Parathyroid adenoma (tissue), 2 donors: ENCODE measurements around the gene ZNF92.
"Not testable (repeated sequence)": the region's sequence is repeated elsewhere in the genome, so short reads cannot be mapped to it uniquely, and the experiment has no call there.

Experiments used
- H2AFZ ChIP-seq: fragments of 300-600 bp; sonication (generic); one replicate; pipeline ENCODE4 v1.7.0; 2017; ENCODE audit warnings: antibody characterized with exemption, mild to moderate bottlenecking
- H3K27ac ChIP-seq: fragments of 300-600 bp; sonication (generic); one replicate; pipeline ENCODE4 v1.7.0; 2017
- H3K27me3 ChIP-seq: fragments of 300-600 bp; sonication (generic); one replicate; pipeline ENCODE4 v1.7.0; 2017; ENCODE audit warnings: low read length; ENCODE audit not compliant: control insufficient read depth, insufficient read depth
- H3K36me3 ChIP-seq: fragments of 300-600 bp; sonication (generic); one replicate; pipeline ENCODE4 v1.7.0; 2017; ENCODE audit warnings: low read length; ENCODE audit not compliant: control insufficient read depth, insufficient read depth
- H3K4me1 ChIP-seq: fragments of 300-600 bp; sonication (generic); one replicate; pipeline ENCODE4 v1.7.0; 2017; ENCODE audit warnings: control low read depth
- H3K4me2 ChIP-seq: fragments of 300-600 bp; sonication (generic); one replicate; pipeline ENCODE4 v1.7.0; 2017; ENCODE audit warnings: low read length
- H3K4me3 ChIP-seq: fragments of 300-600 bp; sonication (generic); one replicate; pipeline ENCODE4 v1.7.0; 2017; ENCODE audit warnings: low read depth, low read length
- H3K79me2 ChIP-seq: fragments of 300-600 bp; sonication (generic); one replicate; pipeline ENCODE4 v1.7.0; 2017; ENCODE audit warnings: control low read depth
- H3K9ac ChIP-seq: fragments of 300-600 bp; sonication (generic); one replicate; pipeline ENCODE4 v1.7.0; 2017; ENCODE audit warnings: mild to moderate bottlenecking
- H3K9me3 ChIP-seq: fragments of 300-600 bp; sonication (generic); one replicate; pipeline ENCODE4 v1.7.0; 2017; ENCODE audit warnings: low read length; ENCODE audit not compliant: control insufficient read depth
- CTCF ChIP-seq: fragments of 300-600 bp; sonication (generic); IDR thresholded peaks from one replicate; pipeline ENCODE4 v1.7.0; 2017; ENCODE audit warnings: antibody characterized with exemption, mild to moderate bottlenecking
- donor health status: primary hyperparathyroidism.

Gene ZNF92

GRCh38 chr7:65411249-65411648 is 37.6 kb downstream of the ZNF92 start:
- H3K79me2 ChIP-seq, result no peaks in the 10 kb centered on the region
- H2AFZ ChIP-seq, result no peak overlapping the region
- H3K27me3 ChIP-seq, result no peaks in the 10 kb centered on the region
- H3K4me1 ChIP-seq, result no peaks in the 10 kb centered on the region
- H3K36me3 ChIP-seq, result no peaks in the 10 kb centered on the region
- H3K4me3 ChIP-seq, result no peak overlapping the region
- H3K9ac ChIP-seq, result no peak overlapping the region
- no peak for TF ChIP-seq CTCF
- no peaks in the 10 kb centered on the region for H3K9me3 ChIP-seq
- no peak overlapping the region for H3K4me2 ChIP-seq
- H3K27ac ChIP-seq, result no peak overlapping the region

DNA sequence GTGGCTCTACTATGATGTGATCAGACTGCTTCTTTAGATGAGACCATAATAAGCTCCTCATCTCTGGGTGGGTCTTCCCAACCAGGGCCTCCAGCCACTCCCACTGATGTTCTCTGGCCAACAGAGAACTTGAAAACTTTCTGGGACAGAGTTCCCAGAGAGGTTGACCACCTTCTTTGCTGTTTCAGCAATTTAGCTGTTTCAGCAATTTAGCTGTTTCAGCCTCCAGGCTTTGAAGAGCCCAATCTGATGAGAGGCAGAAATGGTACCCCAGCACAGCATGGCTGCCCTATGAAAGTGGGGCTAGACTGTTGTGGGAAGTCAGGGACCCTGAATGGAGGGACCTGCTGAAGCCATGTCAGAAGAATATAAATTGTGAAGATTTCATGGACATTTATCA is 49.0 kb downstream of the ZNF92 start:
- Histone ChIP-seq H3K4me3 (no peak overlapping the region), H3K27me3 (no peaks in the 10 kb centered on the region), H3K9ac (no peak overlapping the region), H3K27ac (no peak overlapping the region), H3K36me3 (peaks cover 3% of the 10 kb centered on the region), H3K79me2 (no peaks in the 10 kb centered on the region), H3K4me1 (no peaks in the 10 kb centered on the region), H3K4me2 (no peak overlapping the region), H3K9me3 (no peaks in the 10 kb centered on the region), H2AFZ (no peak overlapping the region)
- TF ChIP-seq CTCF, result no peak

GRCh38 chr7:65423286-65423685 is 49.6 kb downstream of the ZNF92 start:
- not testable (repeated sequence) for H3K36me3 ChIP-seq, H3K27me3 ChIP-seq, H3K4me3 ChIP-seq, H2AFZ ChIP-seq, H3K27ac ChIP-seq, H3K4me2 ChIP-seq, H3K79me2 ChIP-seq, H3K9ac ChIP-seq, H3K9me3 ChIP-seq, H3K4me1 ChIP-seq

DNA sequence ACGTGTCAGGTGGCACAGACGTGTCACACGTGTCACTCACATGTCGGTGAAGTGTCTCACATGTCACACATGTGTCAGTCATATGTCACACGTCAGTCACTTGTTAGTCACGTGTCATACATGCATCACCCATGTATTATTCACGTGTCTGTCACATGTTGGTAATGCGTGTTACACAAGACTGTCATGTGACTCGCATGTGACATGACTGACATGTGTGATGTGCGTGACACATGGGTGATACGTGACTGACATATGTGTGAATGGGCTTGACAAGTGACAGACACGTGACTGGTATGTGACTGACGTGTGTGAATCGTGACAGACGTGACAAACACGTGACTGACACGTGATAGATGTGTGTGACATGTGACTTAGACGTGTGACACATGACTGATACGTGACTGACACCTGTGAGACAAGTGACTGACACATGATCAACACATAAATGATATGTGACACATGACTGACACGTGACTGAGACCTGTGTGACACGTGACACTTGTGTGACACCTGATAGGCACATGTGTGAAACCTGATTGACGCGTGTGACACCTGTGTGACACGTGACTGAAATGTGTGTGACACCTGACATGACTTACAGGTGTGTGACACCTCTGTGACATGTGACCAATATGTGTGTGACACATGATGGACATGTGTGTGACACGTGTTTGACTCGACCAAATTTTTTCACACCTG is 56.1 kb downstream of the ZNF92 start:
- Histone ChIP-seq H3K9me3 (no peaks in the 10 kb centered on the region), H2AFZ (no peak overlapping the region), H3K4me1 (no peaks in the 10 kb centered on the region), H3K36me3 (no peaks in the 10 kb centered on the region), H3K4me3 (no peak overlapping the region), H3K27me3 (no peaks in the 10 kb centered on the region), H3K4me2 (no peak overlapping the region), H3K9ac (no peak overlapping the region), H3K27ac (no peak overlapping the region), H3K79me2 (no peaks in the 10 kb centered on the region)
- TF ChIP-seq CTCF, result no peak

DNA sequence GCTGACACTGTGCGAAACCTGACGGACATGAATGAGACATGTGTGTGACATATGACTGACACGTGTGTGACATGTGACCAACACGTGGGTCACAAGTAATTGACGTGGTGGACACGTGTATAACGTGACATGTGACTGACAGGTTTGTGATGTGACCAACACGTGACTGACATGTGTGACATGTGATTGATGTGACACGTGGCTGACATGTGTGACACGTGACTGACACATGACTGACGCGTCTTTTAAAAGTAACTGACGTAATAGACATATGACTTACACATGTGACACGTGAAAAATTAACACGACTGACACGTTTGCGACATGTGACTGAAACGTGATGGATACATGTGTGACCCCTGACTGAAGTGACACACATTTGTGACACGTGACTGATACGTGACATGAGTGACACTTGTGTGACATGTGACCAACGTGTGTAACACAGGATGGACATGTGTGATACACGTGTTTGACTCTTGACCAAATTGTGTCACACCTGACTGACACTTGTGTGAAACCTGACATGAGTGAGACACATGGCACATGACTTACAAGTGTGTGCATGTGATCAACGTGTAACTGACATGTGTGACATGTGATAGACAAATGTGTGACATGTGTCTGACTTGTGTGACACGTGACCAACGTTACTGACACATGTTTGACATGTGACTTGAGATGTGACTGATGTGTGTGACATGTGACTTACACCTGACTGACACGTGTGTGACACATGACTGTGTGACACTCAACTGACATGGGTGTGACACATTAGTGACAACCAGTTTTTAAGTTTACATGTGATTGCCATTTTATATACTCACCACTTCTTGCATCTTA is 56.9 kb downstream of the ZNF92 start:
- H3K9ac ChIP-seq, result no peak overlapping the region

More for the DNA sequence above, 56.9 kb downstream of the ZNF92 start:
- Histone ChIP-seq H2AFZ (no peak overlapping the region), H3K4me2 (no peak overlapping the region), H3K9me3 (no peaks in the 10 kb centered on the region), H3K27ac (no peak overlapping the region), H3K4me3 (no peak overlapping the region), H3K4me1 (no peaks in the 10 kb centered on the region), H3K27me3 (no peaks in the 10 kb centered on the region), H3K36me3 (no peaks in the 10 kb centered on the region), H3K79me2 (no peaks in the 10 kb centered on the region)
- TF ChIP-seq CTCF, result no peak
